H1 (cell line): Measurements from ENCODE around the gene RAI2. TPM values are rescaled to one million over a fixed set of nuclear protein-coding genes. Genes with fewer than 3 reads are reported as not detected.

Experiments
- CTCF ChIA-PET: fragments of 300-600 bp; sonication (Branson Sonifier 250); formaldehyde crosslinking; loops from one replicate; lab custom pipeline; 2021; ENCODE audit not compliant: partially characterized antibody; lab: Charles Lee
- POLR2A ChIA-PET: fragments of 300-600 bp; sonication (Branson Sonifier 250); formaldehyde crosslinking; loops from one replicate; lab custom pipeline; 2021; ENCODE audit warnings: inconsistent platforms; ENCODE audit not compliant: partially characterized antibody; lab: Charles Lee
- DNase-seq, 2 experiments: peaks; one replicate each; pipeline versions ENCODE4 v3.0.0 to v3.0.0-alpha.2; 2010 to 2022; ENCODE audit warnings: low spot score in 2 of 2, low read depth in 1 of 2, mixed read lengths in 1 of 2
- FAIRE-seq: peaks from 2 replicates; lab custom pipeline; 2011; peaks lifted over from hg19 to GRCh38; lab: Jason Lieb, UNC
- H2AFZ ChIP-seq: 2 replicates; pipeline ENCODE4 v1.8.1; 2012; ENCODE audit warnings: low read length, inconsistent platforms
- H2AK5ac ChIP-seq: 2 replicates; pipeline ENCODE4 v1.6.1; 2013; ENCODE audit warnings: low read depth, low read length
- H2BK120ac ChIP-seq: replicated peaks from 2 replicates; pipeline ENCODE3; 2013; ENCODE audit warnings: low read depth, low read length, inconsistent platforms
- H2BK12ac ChIP-seq: 2 replicates; pipeline ENCODE4 v1.6.1; 2013; ENCODE audit warnings: low read depth, low read length
- H2BK15ac ChIP-seq: 2 replicates; pipeline ENCODE4 v1.6.1; 2013; ENCODE audit warnings: low read length
- H2BK20ac ChIP-seq: 2 replicates; pipeline ENCODE4 v1.6.1; 2013; ENCODE audit warnings: low read length
- H2BK5ac ChIP-seq: 2 replicates; pipeline ENCODE4 v1.6.1; 2013; ENCODE audit warnings: low read depth, low read length
- H3K14ac ChIP-seq: 2 replicates; pipeline ENCODE4 v1.6.1; 2013; ENCODE audit warnings: inconsistent platforms; ENCODE audit not compliant: insufficient read length
- H3K18ac ChIP-seq: 2 replicates; pipeline ENCODE4 v1.6.1; 2013; ENCODE audit warnings: low read length; ENCODE audit errors: extremely low read depth
- H3K23ac ChIP-seq: 2 replicates; pipeline ENCODE4 v1.6.1; 2013; ENCODE audit warnings: inconsistent platforms; ENCODE audit not compliant: insufficient read length
- H3K23me2 ChIP-seq: 2 replicates; pipeline ENCODE4 v1.6.1; 2013; ENCODE audit warnings: low read depth, low read length
- H3K27ac ChIP-seq: 2 replicates; pipeline ENCODE4 v1.6.1; 2011; ENCODE audit warnings: low read depth, low read length, inconsistent platforms
- H3K27me3 ChIP-seq, 4 experiments: replicated peaks in 1 of 4; 1 replicate in 1 of 4; 2 replicates in 3 of 4; pipeline versions ENCODE4 v1.6.1 to v1.8.1; 2011 to 2013; ENCODE audit warnings: low read length in 3 of 4, mild to moderate bottlenecking in 3 of 4, inconsistent platforms in 2 of 4, mixed read lengths in 2 of 4, moderate library complexity in 1 of 4; ENCODE audit not compliant: control insufficient read depth in 3 of 4, insufficient read depth in 3 of 4; ENCODE audit errors: extremely low read depth in 1 of 4
- H3K36me3 ChIP-seq, 4 experiments: 2 replicates each; pipeline versions ENCODE4 v1.6.1 to v1.8.1; 2011 to 2013; ENCODE audit warnings: mild to moderate bottlenecking in 4 of 4, low read length in 3 of 4, moderate library complexity in 2 of 4, control low read depth in 1 of 4, inconsistent platforms in 1 of 4; ENCODE audit not compliant: insufficient read depth in 4 of 4, control insufficient read depth in 2 of 4
- H3K4ac ChIP-seq: replicated peaks from 2 replicates; pipeline ENCODE3; 2013; ENCODE audit warnings: low read length, low read depth, mixed read lengths, inconsistent platforms; ENCODE audit not compliant: insufficient read length
- H3K4me1 ChIP-seq, 4 experiments: replicated peaks in 1 of 4; 1 replicate in 1 of 4; 2 replicates in 3 of 4; pipeline versions ENCODE4 v1.6.1 to v1.8.1; 2011 to 2013; ENCODE audit warnings: low read length in 3 of 4, inconsistent platforms in 2 of 4, mixed read lengths in 1 of 4; ENCODE audit not compliant: insufficient read depth in 4 of 4, control insufficient read depth in 3 of 4
- H3K4me2 ChIP-seq, 2 experiments: 2 replicates each; pipeline versions ENCODE4 v1.6.1 to v1.8.1; 2011 to 2013; ENCODE audit warnings: low read depth in 2 of 2, low read length in 2 of 2, control low read depth in 1 of 2, inconsistent platforms in 1 of 2, mild to moderate bottlenecking in 1 of 2; ENCODE audit not compliant: insufficient read depth in 1 of 2
- H3K4me3 ChIP-seq, 4 experiments: fragments of 200-600, 300-600 bp in 1 of 4; sonication (generic), shearing (Covaris generic), sonication (Bioruptor Twin) in 1 of 4; 2 replicates each; pipeline versions ENCODE4 v1.5.1 to v1.8.1; 2011 to 2016; ENCODE audit warnings: low read length in 4 of 4, low read depth in 3 of 4, control low read depth in 2 of 4, inconsistent platforms in 2 of 4, mild to moderate bottlenecking in 2 of 4, mixed read lengths in 1 of 4, moderate library complexity in 1 of 4; ENCODE audit not compliant: insufficient read depth in 2 of 4; ENCODE audit errors: extremely low read depth in 1 of 4
- H3K56ac ChIP-seq: replicated peaks from 2 replicates; pipeline ENCODE3; 2013; ENCODE audit warnings: low read depth, mild to moderate bottlenecking, mixed read lengths, low read length, inconsistent platforms; ENCODE audit not compliant: insufficient read length
- H3K79me1 ChIP-seq: 2 replicates; pipeline ENCODE4 v1.6.1; 2013; ENCODE audit warnings: low read depth, low read length, control low read depth
- H3K79me2 ChIP-seq, 2 experiments: 2 replicates each; pipeline versions ENCODE4 v1.6.1 to v1.8.1; 2012 to 2013; ENCODE audit warnings: low read length in 2 of 2, mild to moderate bottlenecking in 2 of 2, inconsistent platforms in 1 of 2; ENCODE audit not compliant: insufficient read depth in 2 of 2, control insufficient read depth in 1 of 2
- H3K9ac ChIP-seq, 4 experiments: replicated peaks in 1 of 4; 1 replicate in 1 of 4; 2 replicates in 3 of 4; pipeline versions ENCODE4 v1.6.1 to v1.8.1; 2011 to 2013; ENCODE audit warnings: low read depth in 3 of 4, low read length in 3 of 4, control low read depth in 2 of 4, mild to moderate bottlenecking in 2 of 4, moderate library complexity in 2 of 4, inconsistent platforms in 1 of 4; ENCODE audit errors: extremely low read depth in 1 of 4
- H3K9me3 ChIP-seq, 2 experiments: 2 replicates each; pipeline versions ENCODE4 v1.6.1 to v1.8.1; 2012 to 2013; ENCODE audit warnings: mild to moderate bottlenecking in 2 of 2, moderate library complexity in 2 of 2, control low read depth in 1 of 2, inconsistent platforms in 1 of 2, low read depth in 1 of 2, low read length in 1 of 2, mixed read lengths in 1 of 2; ENCODE audit not compliant: insufficient read depth in 2 of 2
- H4K20me1 ChIP-seq, 2 experiments: replicated peaks in 1 of 2; 2 replicates each; pipeline versions ENCODE3 to v1.8.1; 2011 to 2013; ENCODE audit warnings: inconsistent platforms in 2 of 2, low read length in 2 of 2, mild to moderate bottlenecking in 1 of 2; ENCODE audit not compliant: insufficient read depth in 2 of 2, control insufficient read depth in 1 of 2
- H4K5ac ChIP-seq: 2 replicates; pipeline ENCODE4 v1.6.1; 2013; ENCODE audit warnings: low read length, low read depth, mixed read lengths, inconsistent platforms; ENCODE audit not compliant: insufficient read length
- H4K8ac ChIP-seq: 2 replicates; pipeline ENCODE4 v1.8.0; 2013; ENCODE audit warnings: mild to moderate bottlenecking, moderate library complexity, low read length, inconsistent platforms; ENCODE audit not compliant: insufficient read depth; ENCODE audit errors: extremely low read depth
- H4K91ac ChIP-seq: replicated peaks from 2 replicates; pipeline ENCODE3; 2013; ENCODE audit warnings: low read length, mixed read lengths, inconsistent platforms; ENCODE audit not compliant: insufficient read length
- HDAC6 ChIP-seq: IDR thresholded peaks from one replicate; pipeline ENCODE4 v1.7.1; 2012; ENCODE audit warnings: low read depth, mild to moderate bottlenecking, inconsistent platforms, low read length, moderate library complexity
- POLR2A ChIP-seq, 2 experiments: IDR thresholded peaks; 1 replicate in 1 of 2; 2 replicates in 1 of 2; pipeline ENCODE4 v1.6.1; 2011; ENCODE audit warnings: low read depth in 2 of 2, low read length in 2 of 2, mild to moderate bottlenecking in 2 of 2; ENCODE audit errors: control extremely low read depth in 1 of 2
- WGBS, 2 experiments: shearing (Covaris generic) in 1 of 2; methylation state at CpG; one replicate each; pipeline versions ENCODE4 v1.1.6 to v1.1.7; 2013 to 2015; ENCODE audit warnings: low lambda C conversion rate in 2 of 2, mixed read lengths in 2 of 2, inconsistent platforms in 1 of 2, low coverage in 1 of 2, missing lambda C conversion rate in 1 of 2; ENCODE audit not compliant: insufficient replicate concordance in 2 of 2, insufficient coverage in 1 of 2, insufficient read length in 1 of 2; ENCODE audit errors: extremely low coverage in 1 of 2, missing lambda C conversion rate in 1 of 2; 5-methylcytosine and 5-hydroxymethylcytosine counted together
- polyA plus RNA-seq, 7 experiments: library from polyadenylated mRNA; depleted of rRNA in 3 of 7; stranded (reverse) in 5 of 7; unstranded in 2 of 7; fragments of >200 nt in 5 of 7; fragments of 200-250 nt in 2 of 7; gene quantifications; 1 replicate in 5 of 7; 2 replicates in 1 of 7; 4 replicates in 1 of 7; pipeline versions ENCODE4 v1.2.1 to v1.2.3, GENCODE V29; 2011 to 2013; ENCODE audit warnings: missing spikeins in 2 of 7, mixed read lengths in 2 of 7
- total RNA-seq: library from RNA; stranded (reverse); fragmentation: NEBNext Ultra II Directional; extraction: Animal tissue kit (Norgen Biotek cat#: 25700); gene quantifications from 2 replicates; pipeline ENCODE4 v1.2.1, GENCODE V29; 2021

RAI2 gene
- total and polyA plus RNA-seq, 2 of the 8 experiments (the other 6 are each of a cell fraction or from before 2014, with no cell fraction given): 0.60 to 2.0 TPM

DNA sequence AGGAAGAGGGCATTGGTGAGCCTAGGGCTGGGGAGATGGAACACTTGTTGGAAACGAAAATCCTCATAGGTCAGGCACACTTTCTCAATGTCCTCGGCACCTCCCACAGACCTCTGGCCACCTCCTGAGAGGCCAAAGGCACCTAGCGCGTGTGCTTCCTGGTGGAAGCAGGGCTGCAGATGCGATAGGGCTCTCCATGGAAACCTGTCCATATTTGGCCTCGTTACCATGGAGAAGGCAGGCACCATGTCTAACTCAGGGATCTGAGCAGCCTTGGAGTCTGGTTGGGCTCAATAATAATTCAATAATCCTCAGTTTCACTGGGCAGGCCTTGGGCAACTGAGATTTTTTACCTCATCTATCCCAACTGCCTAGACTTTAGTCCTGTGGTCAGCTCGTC is 58.3 kb downstream of the RAI2 start:
- Histone ChIP-seq H3K23ac (no peak overlapping the region), H3K9ac (no peak overlapping the region), H4K20me1 (no peaks in the 10 kb centered on the region), H3K4me3 (no peak overlapping the region), H3K9me3 (no peaks in the 10 kb centered on the region), H3K18ac (no peak overlapping the region), H2BK120ac (no peak overlapping the region), H2AK5ac (no peak overlapping the region), H3K79me2 (no peaks in the 10 kb centered on the region), H2BK20ac (no peak overlapping the region), H4K5ac (no peak overlapping the region), H2BK5ac (no peak overlapping the region), H3K23me2 (no peaks in the 10 kb centered on the region), H3K27me3 (no peaks in the 10 kb centered on the region)
- 85% methylated on average over 6 of the region's 7 CpGs; no CpG with 5 or more reads in 1 of the 2 experiments for WGBS, 2 experiments
- CTCF ChIA-PET: interaction anchor here (3.3 kb wide), 1 partner anchor 10 kb away, joined by 15 read pairs; no protein-coding TSS in a partner anchor
- FAIRE-seq: no peak
- no peak for TF ChIP-seq POLR2A (IDR thresholded peaks at IDR 0.05; ENCODE audit: control extremely low read depth in 1 of 2, low read depth in 2 of 2, low read length in 2 of 2)
- no peak for TF ChIP-seq HDAC6
- TF ChIP-seq, all 59 proteins: peak for 0
- Histone ChIP-seq H3K14ac (no peak overlapping the region), H3K27ac (no peak overlapping the region), H3K4me2 (no peak overlapping the region), H2BK12ac (no peak overlapping the region), H3K36me3 (no peaks in the 10 kb centered on the region), H3K79me1 (no peaks in the 10 kb centered on the region), H3K4ac (no peak overlapping the region), H4K8ac (no peak overlapping the region), H2AFZ (no peak overlapping the region), H3K4me1 (0 out of 7 replicates have a peak, but pooled peaks cover 0 to under 1% (median 0%) of the 10 kb centered on the region in 4 experiments), H3K56ac (no peak overlapping the region), H2BK15ac (no peak overlapping the region), H4K91ac (no peak overlapping the region)
- DNase-seq: no peak
- POLR2A ChIA-PET: no interaction called here
